Chondrocyte (in vitro differentiated cells): ENCODE data around the gene VANGL2. TPM values are rescaled to one million over a fixed set of nuclear protein-coding genes. Genes with fewer than 3 reads are reported as not detected.

ENCODE experiments used
- DNase-seq: peaks from one replicate; pipeline ENCODE4 v3.0.0; 2021; ENCODE audit warnings: mixed read lengths, low spot score
- H3K27ac Mint-ChIP-seq: one replicate; pipeline ENCODE4 v1.8.0; 2021; ENCODE audit warnings: mild to moderate bottlenecking, moderate library complexity, mixed read lengths; ENCODE audit not compliant: unreplicated experiment
- H3K27me3 Mint-ChIP-seq: 2 replicates; pipeline ENCODE4 v1.8.0; 2021; ENCODE audit warnings: low read depth, mixed read lengths
- H3K36me3 Mint-ChIP-seq: 2 replicates; pipeline ENCODE4 v1.8.0; 2021; ENCODE audit warnings: low read depth, mixed read lengths
- H3K4me1 Mint-ChIP-seq: 2 replicates; pipeline ENCODE4 v1.8.0; 2021; ENCODE audit warnings: low read depth, mild to moderate bottlenecking, mixed read lengths
- H3K4me3 Mint-ChIP-seq: one replicate; pipeline ENCODE4 v1.8.0; 2021; ENCODE audit warnings: mild to moderate bottlenecking, moderate library complexity, mixed read lengths; ENCODE audit not compliant: unreplicated experiment
- H3K9me3 Mint-ChIP-seq: 2 replicates; pipeline ENCODE4 v1.8.0; 2021; ENCODE audit warnings: low read depth, mixed read lengths
- total RNA-seq: library from RNA; stranded (reverse); gene quantifications from 3 replicates; pipeline ENCODE4 v1.2.1, GENCODE V29; 2021
- TF ChIP-seq, protein P1 (sequence below): fragments of 200-600 bp; sonication (generic); IDR thresholded peaks from 2 replicates; pipeline ENCODE4 v1.5.0; 2021; ENCODE audit warnings: antibody characterized with exemption, mild to moderate bottlenecking, moderate library complexity

VANGL2 gene
- total RNA-seq, 1 donor from 2014 or later = 11.3 TPM

DNA sequence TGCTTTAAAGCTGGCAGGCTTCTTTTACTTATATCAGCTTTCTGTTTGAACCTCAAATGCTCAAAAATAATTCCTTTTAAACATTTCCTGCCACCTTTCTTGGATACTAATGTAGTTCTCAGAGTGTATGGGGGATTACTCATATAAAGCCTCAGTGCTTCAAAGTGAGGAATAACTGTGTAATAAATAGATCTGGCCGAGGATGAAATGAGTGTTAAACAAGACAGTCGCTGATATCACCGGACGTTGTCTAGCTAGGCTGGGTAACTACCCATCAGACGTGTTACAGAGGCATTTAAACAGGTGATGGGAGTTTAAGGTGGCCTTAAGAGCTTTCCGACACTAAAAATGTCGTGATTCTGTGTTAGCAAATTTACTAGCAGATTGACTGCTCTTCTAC is 53.1 kb downstream of the VANGL2 start:
- H3K9me3 Mint-ChIP-seq = no peaks in the 10 kb centered on the region
- no peak overlapping the region for H3K4me3 Mint-ChIP-seq
- H3K4me1 Mint-ChIP-seq = no peaks in the 10 kb centered on the region
- H3K27me3 Mint-ChIP-seq = peaks cover 22% of the 10 kb centered on the region
- no peak for DNase-seq
- TF ChIP-seq, protein P1, sequence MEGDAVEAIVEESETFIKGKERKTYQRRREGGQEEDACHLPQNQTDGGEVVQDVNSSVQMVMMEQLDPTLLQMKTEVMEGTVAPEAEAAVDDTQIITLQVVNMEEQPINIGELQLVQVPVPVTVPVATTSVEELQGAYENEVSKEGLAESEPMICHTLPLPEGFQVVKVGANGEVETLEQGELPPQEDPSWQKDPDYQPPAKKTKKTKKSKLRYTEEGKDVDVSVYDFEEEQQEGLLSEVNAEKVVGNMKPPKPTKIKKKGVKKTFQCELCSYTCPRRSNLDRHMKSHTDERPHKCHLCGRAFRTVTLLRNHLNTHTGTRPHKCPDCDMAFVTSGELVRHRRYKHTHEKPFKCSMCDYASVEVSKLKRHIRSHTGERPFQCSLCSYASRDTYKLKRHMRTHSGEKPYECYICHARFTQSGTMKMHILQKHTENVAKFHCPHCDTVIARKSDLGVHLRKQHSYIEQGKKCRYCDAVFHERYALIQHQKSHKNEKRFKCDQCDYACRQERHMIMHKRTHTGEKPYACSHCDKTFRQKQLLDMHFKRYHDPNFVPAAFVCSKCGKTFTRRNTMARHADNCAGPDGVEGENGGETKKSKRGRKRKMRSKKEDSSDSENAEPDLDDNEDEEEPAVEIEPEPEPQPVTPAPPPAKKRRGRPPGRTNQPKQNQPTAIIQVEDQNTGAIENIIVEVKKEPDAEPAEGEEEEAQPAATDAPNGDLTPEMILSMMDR = no peak
- H3K27ac Mint-ChIP-seq = no peak overlapping the region
- H3K36me3 Mint-ChIP-seq = no peaks in the 10 kb centered on the region

- no peak for DNase-seq
- H3K4me3 Mint-ChIP-seq = no peak overlapping the region
- H3K36me3 Mint-ChIP-seq = no peaks in the 10 kb centered on the region
- TF ChIP-seq, protein P1 = no peak
- H3K4me1 Mint-ChIP-seq = no peaks in the 10 kb centered on the region
- peaks cover 20% of the 10 kb centered on the region for H3K27me3 Mint-ChIP-seq
- no peak overlapping the region for H3K27ac Mint-ChIP-seq
- H3K9me3 Mint-ChIP-seq = no peaks in the 10 kb centered on the region
Measured at GRCh38 chr1:160454371-160455152, 54.2 kb downstream of the VANGL2 start.

DNA sequence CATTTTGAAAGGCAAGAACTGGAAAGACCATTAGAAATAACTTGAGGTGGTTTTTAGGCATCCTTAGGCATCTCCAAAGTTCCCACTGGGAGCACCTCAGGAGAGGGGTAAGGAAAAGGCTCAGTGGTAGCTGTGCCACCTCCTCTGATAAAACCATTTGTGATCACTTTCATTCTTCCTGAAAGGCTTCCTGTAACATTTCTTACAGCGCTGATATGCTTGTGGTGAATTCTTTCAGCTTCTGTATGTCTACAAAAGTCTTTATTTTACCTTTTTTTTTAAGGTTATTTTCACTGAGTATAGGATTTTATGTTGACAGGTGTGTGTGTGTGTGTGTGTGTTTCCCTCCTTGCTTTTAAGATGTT is 54.8 kb downstream of the VANGL2 start:
- H3K27me3 Mint-ChIP-seq = peaks cover 20% of the 10 kb centered on the region
- no peak overlapping the region for H3K4me3 Mint-ChIP-seq
- TF ChIP-seq, protein P1 = no peak
- no peaks in the 10 kb centered on the region for H3K9me3 Mint-ChIP-seq
- no peaks in the 10 kb centered on the region for H3K36me3 Mint-ChIP-seq
- no peaks in the 10 kb centered on the region for H3K4me1 Mint-ChIP-seq
- DNase-seq = no peak
- H3K27ac Mint-ChIP-seq = no peak overlapping the region

DNA sequence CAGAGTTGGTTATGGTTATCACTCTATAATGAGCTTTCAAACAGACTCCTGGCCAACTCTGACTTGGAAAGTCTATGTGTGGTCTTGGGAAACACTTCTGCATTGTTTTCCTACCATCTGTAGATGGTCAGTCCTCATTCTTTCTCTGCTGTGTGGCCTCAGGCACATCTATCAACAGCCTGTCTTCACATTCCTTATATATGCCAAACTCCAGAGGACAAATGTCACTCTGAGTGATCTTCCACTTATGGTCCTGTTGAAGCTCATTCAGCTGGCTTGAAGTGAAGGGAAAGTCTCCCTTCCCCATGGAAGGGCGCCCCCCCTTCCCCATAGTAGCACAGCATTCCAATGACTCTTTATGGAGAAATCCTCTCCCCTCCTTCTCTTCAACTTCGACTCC is 58.7 kb downstream of the VANGL2 start:
- Mint-ChIP-seq H3K9me3 (no peaks in the 10 kb centered on the region), H3K4me3 (no peak overlapping the region), H3K4me1 (no peaks in the 10 kb centered on the region), H3K27ac (no peak overlapping the region), H3K36me3 (no peaks in the 10 kb centered on the region), H3K27me3 (peaks cover 22% of the 10 kb centered on the region)
- no peak for DNase-seq
- TF ChIP-seq, protein P1 = no peak

DNA sequence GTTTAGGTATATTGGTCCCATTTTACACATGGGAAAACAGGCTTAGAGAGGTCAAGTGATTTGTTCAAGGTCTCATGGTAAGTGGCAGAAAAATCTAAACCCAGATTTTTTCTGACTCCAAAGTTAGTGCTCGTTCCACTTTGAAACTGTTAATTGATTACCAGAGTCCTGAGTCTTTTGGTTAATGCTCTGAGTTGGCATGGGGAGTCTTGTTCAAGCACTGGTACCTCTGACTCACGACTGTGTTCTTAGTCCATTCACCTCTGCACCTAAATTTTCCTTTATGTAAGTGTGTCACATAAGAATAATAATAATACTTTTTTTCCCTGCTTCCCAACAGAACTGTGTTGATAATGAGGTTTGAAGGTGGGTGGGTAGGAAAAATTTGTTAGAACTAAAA is 59.3 kb downstream of the VANGL2 start:
- H3K36me3 Mint-ChIP-seq = no peaks in the 10 kb centered on the region
- H3K4me1 Mint-ChIP-seq = no peaks in the 10 kb centered on the region
- H3K27ac Mint-ChIP-seq = no peak overlapping the region
- no peaks in the 10 kb centered on the region for H3K9me3 Mint-ChIP-seq
- no peak for DNase-seq
- TF ChIP-seq, protein P1 = no peak
- peaks cover 20% of the 10 kb centered on the region for H3K27me3 Mint-ChIP-seq
- H3K4me3 Mint-ChIP-seq = no peak overlapping the region
